ENCODE data around the gene CNTF. TPM values are rescaled to one million over a fixed set of nuclear protein-coding genes. Genes with fewer than 3 reads are reported as not detected.
A peak's percentile ranks its signal among the peaks of the same experiment; 100 is the strongest.

The CNTF gene
- total RNA-seq, 1 experiment from 2014 or later, result 1.6 TPM

GRCh38 chr11:58629857-58630256 is 7.4 kb downstream of the CNTF start:
- intact Hi-C loops (cut with micrococcal nuclease), result loop anchor here (1.0 kb wide), 2 partner anchors 53 to 62 kb away; no protein-coding TSS in a partner anchor
- Histone ChIP-seq H3K27ac (ENCODE audit: low read length) (no peak overlapping the region), H3K9me2 (replicated peaks; ENCODE audit: low read length) (no peaks in the 10 kb centered on the region), H3K27me3 (ENCODE audit: low read length) (no peaks in the 10 kb centered on the region), H3K4me3 (ENCODE audit: low read length) (no peak overlapping the region), H3K79me2 (ENCODE audit: low read length) (no peaks in the 10 kb centered on the region), H4K20me1 (ENCODE audit: low read length) (peaks cover 5% of the 10 kb centered on the region; the same call in 1 of the 2 replicates), H3K9me3 (ENCODE audit: low read length) (no peaks in the 10 kb centered on the region), H3K4me2 (ENCODE audit: low read length) (no peak overlapping the region), H3K4me1 (ENCODE audit: insufficient read depth, low read length) (peaks cover 35% of the 10 kb centered on the region), H2AFZ (ENCODE audit: low read length) (no peak overlapping the region), H3F3A (ENCODE audit: low read length, unreplicated experiment) (no peaks in the 10 kb centered on the region), H3K9ac (ENCODE audit: low read length) (no peak overlapping the region), H3K36me3 (ENCODE audit: low read depth, low read length) (peaks cover 6% of the 10 kb centered on the region)
- CTCF ChIA-PET, result interaction anchor here (0.5 to 1.1 kb wide), 4 partner anchors 21 to 62 kb away, joined by 3 to 11 read pairs (median 3); partner anchors contain the start of gene LPXN
- POLR2A ChIA-PET (ENCODE audit: unreplicated experiment), result interaction anchor here (0.5 kb wide), 1 partner anchor 35 kb away, joined by 19 read pairs; no protein-coding TSS in a partner anchor
- DNase-seq (peak; percentile 67), ATAC-seq (peak; percentile 37)
- BruUV-seq (replicated peaks), result no TSS peak
- TF ChIP-seq EZH2phosphoT487 (IDR thresholded peaks at IDR 0.05; ENCODE audit: borderline replicate concordance, low read length), result no peak
- TF ChIP-seq CTCF (conservative IDR thresholded peaks at IDR 0.05; ENCODE audit: low read depth, low read length), result peak; percentile 91
- no peak for TF ChIP-seq EZH2 (IDR thresholded peaks at IDR 0.05; ENCODE audit: low read length, unreplicated experiment)

GRCh38 chr11:58631378-58631777 is 8.9 kb downstream of the CNTF start:
- H3K9me2 ChIP-seq (replicated peaks; ENCODE audit: low read length), result no peaks in the 10 kb centered on the region
- ChIA-PET CTCF (no interaction called here), POLR2A (ENCODE audit: unreplicated experiment) (no interaction called here)
- ATAC-seq (no peak), DNase-seq (no peak)
- no TSS peak for BruUV-seq (replicated peaks)
- H2AFZ ChIP-seq (ENCODE audit: low read length), result no peak overlapping the region
- no peak overlapping the region for H3K9ac ChIP-seq (ENCODE audit: low read length)
- TF ChIP-seq EZH2phosphoT487 (IDR thresholded peaks at IDR 0.05; ENCODE audit: borderline replicate concordance, low read length), result no peak
- TF ChIP-seq CTCF (conservative IDR thresholded peaks at IDR 0.05; ENCODE audit: low read depth, low read length), result no peak
- no peak for TF ChIP-seq EZH2 (IDR thresholded peaks at IDR 0.05; ENCODE audit: low read length, unreplicated experiment)
- no peaks in the 10 kb centered on the region for H3K9me3 ChIP-seq (ENCODE audit: low read length)
- H3F3A ChIP-seq (ENCODE audit: low read length, unreplicated experiment), result no peaks in the 10 kb centered on the region
- H4K20me1 ChIP-seq (ENCODE audit: low read length), result peaks cover 5% of the 10 kb centered on the region; the same call in 1 of the 2 replicates
- no peaks in the 10 kb centered on the region for H3K27me3 ChIP-seq (ENCODE audit: low read length)
- H3K79me2 ChIP-seq (ENCODE audit: low read length), result no peaks in the 10 kb centered on the region
- intact Hi-C loops (cut with micrococcal nuclease), result no loop called here
- H3K4me1 ChIP-seq (ENCODE audit: insufficient read depth, low read length), result peaks cover 20% of the 10 kb centered on the region
- H3K27ac ChIP-seq (ENCODE audit: low read length), result no peak overlapping the region
- H3K4me2 ChIP-seq (ENCODE audit: low read length), result no peak overlapping the region
- H3K36me3 ChIP-seq (ENCODE audit: low read depth, low read length), result no peaks in the 10 kb centered on the region
- no peak overlapping the region for H3K4me3 ChIP-seq (ENCODE audit: low read length)

DNA sequence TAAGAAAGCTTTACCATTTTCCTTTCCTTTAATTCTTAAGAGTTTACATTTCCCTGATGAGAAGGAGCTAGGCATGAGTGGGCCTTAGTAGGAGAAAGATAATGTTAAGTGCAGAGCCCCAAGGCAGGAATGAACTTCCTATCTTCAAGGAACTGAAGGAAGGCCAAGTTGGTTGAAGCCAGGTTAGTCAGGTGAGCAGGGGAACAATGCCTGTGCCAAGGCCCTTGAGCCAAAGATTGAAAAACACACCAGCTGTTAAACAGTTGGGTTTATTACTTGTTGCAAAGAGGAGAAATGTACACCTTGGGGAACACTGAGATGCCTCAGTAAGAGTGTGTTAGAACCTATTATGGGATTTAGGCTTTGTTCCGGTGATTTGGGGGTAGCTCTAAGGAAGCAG is 10.0 kb downstream of the CNTF start:
- Histone ChIP-seq H3K4me3 (ENCODE audit: low read length) (no peak overlapping the region), H3K79me2 (ENCODE audit: low read length) (no peaks in the 10 kb centered on the region), H3K9me3 (ENCODE audit: low read length) (no peaks in the 10 kb centered on the region), H4K20me1 (ENCODE audit: low read length) (no peaks in the 10 kb centered on the region), H3K4me1 (ENCODE audit: insufficient read depth, low read length) (peaks cover 10% of the 10 kb centered on the region), H2AFZ (ENCODE audit: low read length) (no peak overlapping the region), H3K27ac (ENCODE audit: low read length) (no peak overlapping the region), H3K36me3 (ENCODE audit: low read depth, low read length) (no peaks in the 10 kb centered on the region), H3K9ac (ENCODE audit: low read length) (no peak overlapping the region), H3F3A (ENCODE audit: low read length, unreplicated experiment) (no peaks in the 10 kb centered on the region), H3K9me2 (replicated peaks; ENCODE audit: low read length) (no peaks in the 10 kb centered on the region), H3K27me3 (ENCODE audit: low read length) (no peaks in the 10 kb centered on the region), H3K4me2 (ENCODE audit: low read length) (no peak overlapping the region)
- no peak for DNase-seq
- intact Hi-C loops (cut with micrococcal nuclease), result no loop called here
- TF ChIP-seq EZH2 (IDR thresholded peaks at IDR 0.05; ENCODE audit: low read length, unreplicated experiment) (no peak), EZH2phosphoT487 (IDR thresholded peaks at IDR 0.05; ENCODE audit: borderline replicate concordance, low read length) (no peak), CTCF (conservative IDR thresholded peaks at IDR 0.05; ENCODE audit: low read depth, low read length) (no peak)
- ATAC-seq, result no peak
- BruUV-seq (replicated peaks), result no TSS peak
- POLR2A ChIA-PET (ENCODE audit: unreplicated experiment), result no interaction called here
- CTCF ChIA-PET, result no interaction called here
